Spleen (tissue), 7 donors: ENCODE measurements around the gene HK3.
A peak's percentile ranks its signal among the peaks of the same experiment; 100 is the strongest.

ENCODE experiments used
- POLR2A ChIP-seq, 3 donors: fragments of 450-650 bp; IDR thresholded peaks; one replicate each; pipeline ENCODE4 v1.5.1; 2017; ENCODE audit warnings: antibody characterized with exemption in 3 of 3, mild to moderate bottlenecking in 1 of 3
- POLR2AphosphoS5 ChIP-seq, 3 donors: sonication (generic); formaldehyde crosslinking; IDR thresholded peaks; one replicate each; pipeline ENCODE4 v1.5.1; 2017; ENCODE audit warnings: antibody characterized with exemption in 3 of 3
- TF ChIP-seq, protein P1 (sequence below), 11 experiments: fragments of 200-600 bp in 7 of 11; fragments of 450-650 bp in 4 of 11; sonication (generic) in 4 of 11; IDR thresholded peaks in 8 of 11; conservative IDR thresholded peaks in 3 of 11; 1 replicate in 7 of 11; 2 replicates in 4 of 11; pipeline versions ENCODE4 v1.4.0 to v1.8.0; 2016 to 2021; ENCODE audit warnings: antibody characterized with exemption in 11 of 11, inconsistent platforms in 4 of 11, mild to moderate bottlenecking in 1 of 11
- donor health status: DM: no; HTN: no; CAD: no; lungs with moderate emphysema.
- donor health status: DM: no; HTN: no; CAD: no.
- donor health status: DM: no; HTN: no; CAD: no.

DNA sequence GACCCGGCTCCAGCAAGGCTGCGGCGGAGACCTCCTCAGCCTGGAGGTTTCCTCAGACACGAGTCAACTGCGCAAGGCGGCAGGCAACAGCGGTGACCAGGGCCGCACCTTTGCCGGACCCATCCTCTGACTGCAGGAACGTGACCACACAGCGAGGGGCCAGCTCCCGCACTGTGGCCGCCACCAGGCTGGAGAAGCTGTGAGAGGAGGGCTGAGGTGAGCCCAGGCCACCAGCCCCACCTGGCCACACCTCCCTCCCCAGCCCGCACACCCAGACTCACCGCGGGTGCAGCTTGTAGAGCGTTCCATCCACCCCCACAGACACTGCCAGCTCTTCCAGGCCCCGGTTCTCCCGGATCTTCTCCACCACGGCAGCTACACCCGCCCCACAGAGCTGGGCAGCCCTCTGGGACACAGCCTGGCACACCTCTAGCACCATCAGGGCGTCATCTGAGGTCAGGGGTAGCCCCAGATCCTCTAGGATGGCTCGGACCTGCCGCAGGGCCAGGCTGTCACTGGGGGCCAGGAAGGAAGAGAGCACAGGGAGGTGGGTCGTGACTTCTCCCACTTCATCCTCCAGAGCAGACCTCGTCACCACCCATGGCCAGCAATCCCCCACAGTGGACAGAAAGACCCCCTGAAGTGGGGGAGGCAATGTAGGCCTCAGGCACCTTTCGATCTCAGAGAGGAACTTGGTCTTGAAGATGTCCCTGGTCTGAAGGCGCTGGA, 18.0 kb downstream of the HK3 start:
- TF ChIP-seq, protein P1, sequence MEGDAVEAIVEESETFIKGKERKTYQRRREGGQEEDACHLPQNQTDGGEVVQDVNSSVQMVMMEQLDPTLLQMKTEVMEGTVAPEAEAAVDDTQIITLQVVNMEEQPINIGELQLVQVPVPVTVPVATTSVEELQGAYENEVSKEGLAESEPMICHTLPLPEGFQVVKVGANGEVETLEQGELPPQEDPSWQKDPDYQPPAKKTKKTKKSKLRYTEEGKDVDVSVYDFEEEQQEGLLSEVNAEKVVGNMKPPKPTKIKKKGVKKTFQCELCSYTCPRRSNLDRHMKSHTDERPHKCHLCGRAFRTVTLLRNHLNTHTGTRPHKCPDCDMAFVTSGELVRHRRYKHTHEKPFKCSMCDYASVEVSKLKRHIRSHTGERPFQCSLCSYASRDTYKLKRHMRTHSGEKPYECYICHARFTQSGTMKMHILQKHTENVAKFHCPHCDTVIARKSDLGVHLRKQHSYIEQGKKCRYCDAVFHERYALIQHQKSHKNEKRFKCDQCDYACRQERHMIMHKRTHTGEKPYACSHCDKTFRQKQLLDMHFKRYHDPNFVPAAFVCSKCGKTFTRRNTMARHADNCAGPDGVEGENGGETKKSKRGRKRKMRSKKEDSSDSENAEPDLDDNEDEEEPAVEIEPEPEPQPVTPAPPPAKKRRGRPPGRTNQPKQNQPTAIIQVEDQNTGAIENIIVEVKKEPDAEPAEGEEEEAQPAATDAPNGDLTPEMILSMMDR (IDR thresholded peaks at IDR 0.05 in 8 of 11, conservative IDR thresholded peaks at IDR 0.05 in 3 of 11) = no peak
- TF ChIP-seq POLR2A (IDR thresholded peaks at IDR 0.05) (no peak), POLR2AphosphoS5 (IDR thresholded peaks at IDR 0.05) (peak in 1 of 3 donors; percentile 29)
